Measurements from ENCODE around the gene FNDC7. TPM values are rescaled to one million over a fixed set of nuclear protein-coding genes. Genes with fewer than 3 reads are reported as not detected.

The FNDC7 gene
- total RNA-seq, 1 donor from 2014 or later: not detected

DNA sequence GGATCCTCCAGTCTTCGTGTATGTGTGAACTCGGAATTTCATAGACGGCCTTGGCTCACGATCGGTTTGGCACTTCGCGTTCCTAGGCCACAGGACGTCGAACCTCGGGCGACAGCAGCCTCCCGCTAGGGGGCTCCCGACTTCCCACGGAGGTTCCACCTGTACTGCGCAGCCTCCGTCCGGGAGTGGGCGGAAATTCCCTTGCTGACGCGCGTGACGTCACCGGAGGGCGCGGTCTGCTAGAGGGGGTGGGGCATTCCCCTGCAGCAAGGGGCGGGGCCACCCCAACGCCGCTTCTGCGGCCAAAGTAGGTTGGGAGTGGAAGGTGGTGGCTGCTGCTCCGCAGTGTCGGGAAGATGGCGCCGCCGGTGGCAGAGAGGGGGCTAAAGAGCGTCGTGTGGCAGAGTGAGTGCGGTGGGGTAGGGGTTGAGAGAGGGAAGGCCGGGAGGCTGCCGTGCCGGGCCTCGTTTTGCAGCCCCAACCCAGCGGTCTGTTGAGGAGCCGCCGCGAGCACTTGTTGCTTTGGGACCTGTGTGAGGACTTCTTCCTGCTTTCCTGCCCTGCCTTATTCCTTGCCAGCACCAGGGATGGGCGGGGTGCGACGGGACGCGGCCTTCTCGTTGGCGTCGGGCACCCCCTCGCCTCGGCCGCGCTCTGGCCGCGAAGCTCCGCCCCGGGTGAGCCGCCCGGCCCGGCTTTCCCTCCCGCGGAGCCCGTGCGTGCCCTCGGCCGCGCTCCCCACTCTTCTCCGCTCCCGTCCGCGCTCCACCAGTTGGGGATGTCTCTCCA lies 33.9 kb downstream of the FNDC7 start, which contains the start of gene STXBP3:
Gene STXBP3, plus strand, starts transcription at position 293 of the 789 bp plus-strand sequence. Its CDS starts 64 bp downstream, at position 357.
- Mint-ChIP-seq H3K27ac (peak within 1 kb of the TSS; percentile 100), H3K9me3 (ENCODE audit: low read depth) (no peaks in the 10 kb centered on the region), H3K27me3 (no peaks in the 10 kb centered on the region), H3K4me1 (ENCODE audit: low read depth) (peaks cover 13% of the 10 kb centered on the region), H3K4me3 (ENCODE audit: low read depth) (peak within 1 kb of the TSS; percentile 90), H3K36me3 (ENCODE audit: insufficient read depth) (peaks cover 8% of the 10 kb centered on the region)
- DNase-seq (ENCODE audit: low spot score, unreplicated experiment): peak; percentile 99
- TF ChIP-seq, protein P1, sequence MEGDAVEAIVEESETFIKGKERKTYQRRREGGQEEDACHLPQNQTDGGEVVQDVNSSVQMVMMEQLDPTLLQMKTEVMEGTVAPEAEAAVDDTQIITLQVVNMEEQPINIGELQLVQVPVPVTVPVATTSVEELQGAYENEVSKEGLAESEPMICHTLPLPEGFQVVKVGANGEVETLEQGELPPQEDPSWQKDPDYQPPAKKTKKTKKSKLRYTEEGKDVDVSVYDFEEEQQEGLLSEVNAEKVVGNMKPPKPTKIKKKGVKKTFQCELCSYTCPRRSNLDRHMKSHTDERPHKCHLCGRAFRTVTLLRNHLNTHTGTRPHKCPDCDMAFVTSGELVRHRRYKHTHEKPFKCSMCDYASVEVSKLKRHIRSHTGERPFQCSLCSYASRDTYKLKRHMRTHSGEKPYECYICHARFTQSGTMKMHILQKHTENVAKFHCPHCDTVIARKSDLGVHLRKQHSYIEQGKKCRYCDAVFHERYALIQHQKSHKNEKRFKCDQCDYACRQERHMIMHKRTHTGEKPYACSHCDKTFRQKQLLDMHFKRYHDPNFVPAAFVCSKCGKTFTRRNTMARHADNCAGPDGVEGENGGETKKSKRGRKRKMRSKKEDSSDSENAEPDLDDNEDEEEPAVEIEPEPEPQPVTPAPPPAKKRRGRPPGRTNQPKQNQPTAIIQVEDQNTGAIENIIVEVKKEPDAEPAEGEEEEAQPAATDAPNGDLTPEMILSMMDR (IDR thresholded peaks at IDR 0.05; ENCODE audit: unreplicated experiment): peak; percentile 89

DNA sequence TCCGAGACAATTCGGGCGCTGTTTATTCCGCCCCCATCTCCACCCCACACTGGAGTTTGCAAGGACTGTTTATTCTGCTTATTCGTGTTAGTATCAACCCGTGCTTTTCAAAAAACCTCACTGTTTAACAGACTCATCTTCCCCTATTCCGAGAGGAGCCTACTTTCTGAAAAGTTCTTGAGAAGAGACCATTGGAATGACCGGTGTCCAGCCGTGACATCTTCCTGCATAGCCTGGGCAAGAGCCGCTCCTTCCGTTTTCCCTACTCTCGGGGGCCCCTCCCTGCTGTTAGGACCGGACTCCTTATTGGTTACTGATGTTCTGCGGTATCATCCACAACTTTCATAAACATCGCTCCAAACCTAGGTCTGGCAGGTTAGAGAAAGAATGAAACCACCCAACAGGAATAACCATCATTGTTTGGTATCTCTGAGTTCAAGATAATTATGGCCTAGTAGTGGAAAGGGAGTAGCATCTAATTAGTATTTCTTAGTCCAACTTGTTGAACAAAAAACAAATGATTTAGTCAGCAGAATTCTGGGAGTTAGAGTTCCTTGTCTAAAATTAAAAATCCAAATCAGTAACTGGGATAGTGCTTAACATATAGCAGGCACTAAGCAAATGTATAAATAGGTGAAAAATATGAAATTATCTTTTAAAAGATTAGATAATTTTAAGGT lies 34.6 kb downstream of the FNDC7 start:
- peaks cover 8% of the 10 kb centered on the region for H3K36me3 Mint-ChIP-seq (ENCODE audit: insufficient read depth)
- no peaks in the 10 kb centered on the region for H3K27me3 Mint-ChIP-seq
- peak; percentile 21 for DNase-seq (ENCODE audit: low spot score, unreplicated experiment)
- H3K4me1 Mint-ChIP-seq (ENCODE audit: low read depth): peaks cover 13% of the 10 kb centered on the region
- TF ChIP-seq, protein P1 (IDR thresholded peaks at IDR 0.05; ENCODE audit: unreplicated experiment): no peak
- peak overlapping the region; percentile 98 for H3K27ac Mint-ChIP-seq
- H3K4me3 Mint-ChIP-seq (ENCODE audit: low read depth): peak overlapping the region; percentile 90
- no peaks in the 10 kb centered on the region for H3K9me3 Mint-ChIP-seq (ENCODE audit: low read depth)

DNA sequence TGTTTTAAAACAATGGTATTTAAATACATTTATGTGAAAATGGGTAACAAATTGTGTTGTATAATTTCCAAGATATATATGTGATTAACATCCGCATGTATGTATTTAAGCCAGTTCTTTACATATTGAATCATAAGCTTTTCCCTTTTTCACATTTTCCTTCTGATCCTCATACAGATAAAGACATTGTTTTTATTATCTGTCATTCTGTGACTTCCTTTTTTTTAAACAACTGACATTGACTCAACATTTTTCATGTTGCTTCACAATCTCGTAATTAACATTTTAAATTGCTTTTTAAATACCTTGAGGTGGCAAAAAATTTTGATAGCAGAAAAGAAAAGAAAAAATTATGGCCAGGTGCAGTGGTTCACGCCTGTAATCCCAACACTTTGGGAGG lies 35.2 kb downstream of the FNDC7 start:
- H3K4me3 Mint-ChIP-seq (ENCODE audit: low read depth): peak overlapping the region; percentile 42
- no peaks in the 10 kb centered on the region for H3K27me3 Mint-ChIP-seq
- H3K36me3 Mint-ChIP-seq (ENCODE audit: insufficient read depth): peaks cover 8% of the 10 kb centered on the region
- DNase-seq (ENCODE audit: low spot score, unreplicated experiment): no peak
- peaks cover 13% of the 10 kb centered on the region for H3K4me1 Mint-ChIP-seq (ENCODE audit: low read depth)
- TF ChIP-seq, protein P1 (IDR thresholded peaks at IDR 0.05; ENCODE audit: unreplicated experiment): no peak
- no peaks in the 10 kb centered on the region for H3K9me3 Mint-ChIP-seq (ENCODE audit: low read depth)
- H3K27ac Mint-ChIP-seq: peak overlapping the region; percentile 62

DNA sequence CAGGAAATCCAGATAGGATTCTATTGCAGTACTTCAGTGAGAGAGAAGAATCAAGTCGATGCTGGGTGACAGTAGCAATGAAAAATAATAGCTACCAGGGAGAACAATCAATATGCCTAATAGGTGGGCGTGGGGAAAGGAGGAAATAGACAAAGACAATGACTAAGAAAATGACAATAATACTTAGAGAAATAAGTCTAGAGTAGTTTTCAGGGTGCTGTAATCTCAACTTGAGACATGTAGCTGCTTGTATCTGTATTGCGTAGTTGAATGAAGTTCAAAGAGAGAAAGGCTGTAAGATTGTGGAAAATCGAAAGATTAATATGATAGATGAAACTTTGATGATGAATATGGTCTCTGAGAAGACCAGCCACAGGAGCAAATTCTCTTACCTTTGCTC lies 36.4 kb downstream of the FNDC7 start:
- no peak for DNase-seq (ENCODE audit: low spot score, unreplicated experiment)
- no peaks in the 10 kb centered on the region for H3K27me3 Mint-ChIP-seq
- peak overlapping the region; percentile 43 for H3K27ac Mint-ChIP-seq
- no peaks in the 10 kb centered on the region for H3K9me3 Mint-ChIP-seq (ENCODE audit: low read depth)
- peak overlapping the region; percentile 19 for H3K4me3 Mint-ChIP-seq (ENCODE audit: low read depth)
- peaks cover 13% of the 10 kb centered on the region for H3K4me1 Mint-ChIP-seq (ENCODE audit: low read depth)
- TF ChIP-seq, protein P1 (IDR thresholded peaks at IDR 0.05; ENCODE audit: unreplicated experiment): no peak
- peaks cover 8% of the 10 kb centered on the region for H3K36me3 Mint-ChIP-seq (ENCODE audit: insufficient read depth)

DNA sequence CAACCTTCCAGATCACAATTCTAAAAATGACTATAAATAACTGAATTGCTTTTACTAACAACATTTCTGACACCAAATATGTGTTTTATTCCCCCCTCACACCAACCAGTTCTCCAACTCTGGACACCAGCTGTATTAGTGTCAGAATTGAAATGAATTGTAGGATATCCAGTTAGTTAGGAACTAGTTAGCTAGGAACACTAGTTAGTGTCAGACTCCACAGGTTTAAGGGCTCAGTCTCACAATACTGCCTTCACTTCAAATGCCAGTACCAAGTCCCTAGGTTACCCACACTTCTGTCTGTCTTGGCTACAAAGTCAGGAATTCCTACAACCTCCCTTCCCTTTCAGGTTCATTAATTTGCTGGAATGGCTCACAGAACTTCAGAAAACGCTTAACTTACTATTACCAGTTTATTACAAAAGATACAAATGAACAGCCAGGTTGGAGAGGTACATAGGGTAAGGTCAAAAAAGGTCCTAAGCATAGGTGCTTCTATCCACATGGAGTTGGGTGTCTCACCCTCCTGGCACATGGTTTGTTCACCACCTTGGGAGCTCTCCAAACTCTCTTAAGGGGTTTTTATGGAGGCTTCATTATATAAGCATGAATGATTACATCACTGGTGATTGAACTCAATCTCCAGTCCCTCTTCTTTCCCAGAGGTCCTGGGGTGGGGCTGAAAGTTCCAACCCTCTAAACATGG lies 37.9 kb downstream of the FNDC7 start:
- Mint-ChIP-seq H3K4me1 (ENCODE audit: low read depth) (peaks cover 13% of the 10 kb centered on the region), H3K4me3 (ENCODE audit: low read depth) (no peak overlapping the region), H3K9me3 (ENCODE audit: low read depth) (no peaks in the 10 kb centered on the region), H3K27me3 (no peaks in the 10 kb centered on the region), H3K36me3 (ENCODE audit: insufficient read depth) (peaks cover 10% of the 10 kb centered on the region), H3K27ac (no peak overlapping the region)
- DNase-seq (ENCODE audit: low spot score, unreplicated experiment): no peak
- TF ChIP-seq, protein P1 (IDR thresholded peaks at IDR 0.05; ENCODE audit: unreplicated experiment): no peak
